GM12878 (cell line): Measurements from ENCODE around the gene ZNF57. TPM values are rescaled to one million over a fixed set of nuclear protein-coding genes. Genes with fewer than 3 reads are reported as not detected.

Experiments used
- ATF3 ChIP-seq: IDR thresholded peaks from 2 replicates; pipeline ENCODE4 v1.6.1; 2011; ENCODE audit warnings: low read depth, mild to moderate bottlenecking, low read length, moderate library complexity, borderline replicate concordance; ENCODE audit errors: extremely low read depth
- BCL11A ChIP-seq: IDR thresholded peaks from 2 replicates; pipeline ENCODE4 v1.6.1; 2011; ENCODE audit warnings: low read depth, low read length
- CEBPZ ChIP-seq: fragments of 150-350 bp; IDR thresholded peaks from 2 replicates; pipeline ENCODE4 v1.6.1; 2016; ENCODE audit warnings: low read depth, low read length
- CREB1 ChIP-seq: IDR thresholded peaks from 2 replicates; pipeline ENCODE4 v1.6.1; 2012; ENCODE audit warnings: low read depth, mild to moderate bottlenecking, inconsistent platforms
- FOXM1 ChIP-seq: IDR thresholded peaks from 2 replicates; pipeline ENCODE4 v1.6.1; 2012; ENCODE audit warnings: low read depth, mild to moderate bottlenecking, inconsistent platforms, low read length, moderate library complexity
- HDGF ChIP-seq: fragments of 450-650 bp; IDR thresholded peaks from 2 replicates; pipeline ENCODE4 v1.6.1; 2016; ENCODE audit warnings: antibody characterized with exemption
- IRF3 ChIP-seq: fragments of 450-650 bp; IDR thresholded peaks from 2 replicates; pipeline ENCODE4 v1.6.1; 2014; ENCODE audit warnings: mild to moderate bottlenecking
- MEF2B ChIP-seq: fragments of 450-650 bp; IDR thresholded peaks from 2 replicates; pipeline ENCODE4 v1.6.1; 2018; ENCODE audit warnings: mild to moderate bottlenecking, moderate library complexity; ENCODE audit not compliant: partially characterized antibody, poor library complexity, severe bottlenecking
- MTA3 ChIP-seq: IDR thresholded peaks from 2 replicates; pipeline ENCODE4 v1.6.1; 2012; ENCODE audit warnings: low read length, inconsistent platforms, borderline replicate concordance
- MXI1 ChIP-seq: fragments of 150-350 bp; IDR thresholded peaks from 2 replicates; pipeline ENCODE4 v1.6.1; 2011; ENCODE audit warnings: low read depth, mild to moderate bottlenecking, inconsistent platforms, low read length, improper control_type of control experiment
- NBN ChIP-seq: fragments of 450-650 bp; IDR thresholded peaks from 2 replicates; pipeline ENCODE4 v1.6.1; 2016
- NR2C1 ChIP-seq: fragments of 450-650 bp; IDR thresholded peaks from 2 replicates; pipeline ENCODE4 v1.6.1; 2017; ENCODE audit warnings: antibody characterized with exemption, mild to moderate bottlenecking, moderate library complexity
- NR2C2 ChIP-seq: IDR thresholded peaks from 2 replicates; pipeline ENCODE4 v1.6.1; 2011; ENCODE audit warnings: borderline replicate concordance, low read depth; ENCODE audit not compliant: control insufficient read depth, insufficient read length
- NRF1 ChIP-seq: conservative IDR thresholded peaks from 2 replicates; pipeline ENCODE4 v1.6.1; 2011; ENCODE audit warnings: mild to moderate bottlenecking, low read depth, low read length, improper control_type of control experiment
- POLR2AphosphoS2 ChIP-seq: IDR thresholded peaks from 2 replicates; pipeline ENCODE4 v1.6.1; 2011; ENCODE audit warnings: low read depth, mild to moderate bottlenecking, low read length, improper control_type of control experiment, moderate library complexity
- POU2F2 ChIP-seq: IDR thresholded peaks from 3 replicates; pipeline ENCODE4 v1.6.1; 2011; ENCODE audit warnings: low read depth, mild to moderate bottlenecking, low read length, borderline replicate concordance
- RB1 ChIP-seq: fragments of 450-650 bp; formaldehyde crosslinking; IDR thresholded peaks from 2 replicates; pipeline ENCODE4 v1.6.1; 2017; ENCODE audit warnings: mild to moderate bottlenecking, borderline replicate concordance
- SMAD5 ChIP-seq: IDR thresholded peaks from 2 replicates; pipeline ENCODE4 v1.6.1; 2016; ENCODE audit warnings: antibody characterized with exemption, low read depth
- SREBF1 ChIP-seq: IDR thresholded peaks from 2 replicates; pipeline ENCODE4 v1.6.1; 2012; ENCODE audit warnings: mild to moderate bottlenecking, low read length
- YBX1 ChIP-seq: fragments of 450-650 bp; IDR thresholded peaks from 2 replicates; pipeline ENCODE4 v1.6.1; 2016; ENCODE audit warnings: antibody characterized with exemption
- ZBED1 ChIP-seq: IDR thresholded peaks from 2 replicates; pipeline ENCODE4 v1.6.1; 2016; ENCODE audit warnings: borderline replicate concordance
- ZBTB33 ChIP-seq: fragments of 450-650 bp; IDR thresholded peaks from 2 replicates; pipeline ENCODE4 v1.6.1; 2017; ENCODE audit warnings: mild to moderate bottlenecking
- ZNF24 ChIP-seq: fragments of 450-650 bp; IDR thresholded peaks from 2 replicates; pipeline ENCODE4 v1.6.1; 2017; ENCODE audit warnings: antibody characterized with exemption, mild to moderate bottlenecking
- ZNF274 ChIP-seq: IDR thresholded peaks from one replicate; pipeline ENCODE4 v1.8.0; 2011; ENCODE audit not compliant: insufficient read length, insufficient read depth
- ZNF622 ChIP-seq: fragments of 450-650 bp; IDR thresholded peaks from 2 replicates; pipeline ENCODE4 v1.6.1; 2017; ENCODE audit warnings: mild to moderate bottlenecking, inconsistent platforms
- ZSCAN29 ChIP-seq: fragments of 450-650 bp; IDR thresholded peaks from 2 replicates; pipeline ENCODE4 v1.6.1; 2017; ENCODE audit warnings: mild to moderate bottlenecking, moderate library complexity
- polyA plus RNA-seq, 11 experiments: library from polyadenylated mRNA; depleted of rRNA in 4 of 11; unstranded in 6 of 11; stranded (reverse) in 5 of 11; fragments of >200 nt; fragmentation: Nextera tagmentation in 4 of 11; fragmentation: Illumina TruSeq in 1 of 11; extraction: Ambion mirVana in 4 of 11; extraction: Trizol in 1 of 11; gene quantifications; 1 replicate in 1 of 11; 2 replicates in 10 of 11; pipeline versions ENCODE4 v1.2.1 to v1.2.3, GENCODE V29; 2011 to 2016; ENCODE audit warnings: inconsistent platforms in 2 of 11, missing spikeins in 2 of 11, low read depth in 1 of 11
- total RNA-seq, 4 experiments: library from RNA; depleted of rRNA in 3 of 4; stranded (reverse); fragments of >200 nt in 3 of 4; fragmentation: Illumina TruSeq in 1 of 4; extraction: Trizol in 1 of 4; gene quantifications; 2 replicates each; pipeline versions ENCODE4 v1.2.1 to v1.2.3, GENCODE V29; 2013 to 2021

Gene ZNF57
- total and polyA plus RNA-seq, 10 of the 15 experiments (the other 5 are each of a cell fraction or from before 2014, with no cell fraction given): 2.7 to 8.9 (median 5.8) TPM

- TF ChIP-seq ZNF274: no peak
- TF ChIP-seq CREB1: peak; percentile 85
- no peak for TF ChIP-seq ZBTB33
- TF ChIP-seq MXI1: peak; percentile 80
- no peak for TF ChIP-seq ATF3
- peak; percentile 91 for TF ChIP-seq POLR2AphosphoS2
- no peak for TF ChIP-seq MTA3
- peak; percentile 71; the same call in 1 of the 2 replicates for TF ChIP-seq NBN
- TF ChIP-seq FOXM1: no peak
- no peak for TF ChIP-seq ZBED1
- peak; percentile 48; the same call in 1 of the 2 replicates for TF ChIP-seq IRF3
- TF ChIP-seq ZSCAN29: no peak
- TF ChIP-seq SREBF1: peak; percentile 78
- TF ChIP-seq HDGF: peak; percentile 86
- TF ChIP-seq POU2F2: peak; percentile 84; the same call in 2 of the 3 replicates
- TF ChIP-seq SMAD5: peak; percentile 79; the same call in 1 of the 2 replicates
- peak; percentile 78; the same call in 1 of the 2 replicates for TF ChIP-seq RB1
- TF ChIP-seq ZNF24: no peak
- peak; percentile 75 for TF ChIP-seq NR2C2
- TF ChIP-seq MEF2B: peak; percentile 34
- peak; percentile 70 for TF ChIP-seq CEBPZ
- TF ChIP-seq ZNF622: no peak
- TF ChIP-seq NR2C1: peak; percentile 100
- no peak for TF ChIP-seq BCL11A
- TF ChIP-seq NRF1: 0 out of 2 replicates have a peak, but pooled peaks have one; percentile 19
- TF ChIP-seq YBX1: no peak
Observed at GRCh38 chr19:2950286-2951124, 49.8 kb downstream of the ZNF57 start (continued).
